ENCODE results near the gene PARM1. TPM values are rescaled to one million over a fixed set of nuclear protein-coding genes. Genes with fewer than 3 reads are reported as not detected.

Gene PARM1
- total RNA-seq, 1 donor from 2014 or later: not detected

DNA sequence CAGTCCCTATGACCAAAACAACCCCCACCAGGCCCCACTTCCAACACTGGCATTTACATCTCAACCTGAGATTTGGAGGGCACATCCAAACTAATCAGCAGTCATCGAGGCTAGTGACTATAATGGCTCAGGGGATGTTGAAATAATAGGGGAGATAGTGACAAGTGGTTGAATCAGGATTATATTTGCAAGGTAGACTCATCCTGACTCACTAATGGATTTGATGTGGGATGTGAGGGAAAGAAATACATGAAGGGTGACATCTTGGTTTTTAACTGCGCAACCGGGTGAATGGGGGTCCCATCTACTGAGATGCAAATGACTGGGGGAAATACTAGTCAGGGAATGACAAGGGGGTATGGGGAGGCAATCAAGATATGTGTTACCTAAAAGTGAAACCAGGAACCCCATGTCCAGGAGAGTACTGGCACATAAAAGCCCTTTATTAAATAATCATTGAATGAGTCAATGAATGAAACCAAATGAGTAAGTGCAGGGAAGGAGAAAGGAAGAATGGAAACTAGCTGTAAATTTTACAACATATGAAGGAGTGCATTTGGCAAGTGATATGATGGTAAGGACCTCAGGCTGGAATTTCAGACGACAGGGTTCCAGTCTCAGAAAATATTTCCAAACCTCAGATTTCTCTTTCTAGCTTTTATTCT lies 78.3 kb downstream of the PARM1 start:
- TF ChIP-seq, protein P1, sequence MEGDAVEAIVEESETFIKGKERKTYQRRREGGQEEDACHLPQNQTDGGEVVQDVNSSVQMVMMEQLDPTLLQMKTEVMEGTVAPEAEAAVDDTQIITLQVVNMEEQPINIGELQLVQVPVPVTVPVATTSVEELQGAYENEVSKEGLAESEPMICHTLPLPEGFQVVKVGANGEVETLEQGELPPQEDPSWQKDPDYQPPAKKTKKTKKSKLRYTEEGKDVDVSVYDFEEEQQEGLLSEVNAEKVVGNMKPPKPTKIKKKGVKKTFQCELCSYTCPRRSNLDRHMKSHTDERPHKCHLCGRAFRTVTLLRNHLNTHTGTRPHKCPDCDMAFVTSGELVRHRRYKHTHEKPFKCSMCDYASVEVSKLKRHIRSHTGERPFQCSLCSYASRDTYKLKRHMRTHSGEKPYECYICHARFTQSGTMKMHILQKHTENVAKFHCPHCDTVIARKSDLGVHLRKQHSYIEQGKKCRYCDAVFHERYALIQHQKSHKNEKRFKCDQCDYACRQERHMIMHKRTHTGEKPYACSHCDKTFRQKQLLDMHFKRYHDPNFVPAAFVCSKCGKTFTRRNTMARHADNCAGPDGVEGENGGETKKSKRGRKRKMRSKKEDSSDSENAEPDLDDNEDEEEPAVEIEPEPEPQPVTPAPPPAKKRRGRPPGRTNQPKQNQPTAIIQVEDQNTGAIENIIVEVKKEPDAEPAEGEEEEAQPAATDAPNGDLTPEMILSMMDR (IDR thresholded peaks at IDR 0.05; ENCODE audit: insufficient read depth, low read length, severe bottlenecking): no peak
- Histone ChIP-seq H3K36me3 (ENCODE audit: control insufficient read depth, insufficient read depth, low read length) (no peaks in the 10 kb centered on the region), H3K27me3 (ENCODE audit: control insufficient read depth, insufficient read depth, low read length) (no peaks in the 10 kb centered on the region), H3K4me3 (ENCODE audit: low read depth, low read length) (no peak overlapping the region)
- peak; percentile 59 for DNase-seq (ENCODE audit: low read depth)
- FAIRE-seq: no peak

DNA sequence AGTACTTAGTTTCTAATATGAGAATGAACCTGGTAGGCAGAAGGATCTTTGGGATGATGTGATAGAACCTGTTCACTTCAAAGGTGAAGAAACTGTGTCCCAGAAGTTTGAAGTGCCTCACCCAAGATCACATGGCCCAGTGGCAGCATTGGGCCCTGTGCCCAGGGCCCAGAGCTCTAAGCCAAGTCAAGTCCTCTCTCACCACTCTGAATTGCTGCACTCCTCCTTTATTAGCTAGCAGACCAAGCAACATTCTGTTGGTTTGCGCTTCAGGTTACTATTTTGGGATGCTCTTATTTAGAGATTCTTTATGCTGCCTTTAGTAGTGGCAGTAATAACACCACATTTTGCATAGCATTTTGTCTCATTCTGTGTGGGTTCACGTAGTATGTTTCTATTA lies 82.7 kb downstream of the PARM1 start:
- Histone ChIP-seq H3K27me3 (ENCODE audit: control insufficient read depth, insufficient read depth, low read length) (no peaks in the 10 kb centered on the region), H3K4me3 (ENCODE audit: low read depth, low read length) (no peak overlapping the region), H3K36me3 (ENCODE audit: control insufficient read depth, insufficient read depth, low read length) (no peaks in the 10 kb centered on the region)
- no peak for DNase-seq (ENCODE audit: low read depth)
- TF ChIP-seq, protein P1 (IDR thresholded peaks at IDR 0.05; ENCODE audit: insufficient read depth, low read length, severe bottlenecking): no peak
- FAIRE-seq: no peak

DNA sequence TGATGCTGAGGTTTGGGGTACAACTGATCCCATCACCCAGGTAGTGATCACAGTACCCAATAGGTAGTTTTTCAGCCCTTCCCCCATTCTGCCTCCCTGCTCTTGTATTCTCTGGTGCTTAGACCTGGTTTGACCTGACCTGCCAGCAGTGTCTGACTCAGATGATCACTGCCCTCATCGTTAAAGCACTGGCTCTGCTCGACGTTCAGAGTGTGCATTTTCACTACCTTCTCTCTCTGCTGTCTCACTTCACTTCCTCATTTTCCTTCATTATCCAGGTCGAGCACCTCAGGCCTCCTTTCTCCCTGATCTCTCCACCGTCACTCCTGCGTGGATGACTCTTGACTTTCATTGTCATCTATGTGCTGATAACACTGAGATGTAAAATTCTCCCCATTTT lies 83.6 kb downstream of the PARM1 start:
- no peaks in the 10 kb centered on the region for H3K27me3 ChIP-seq (ENCODE audit: control insufficient read depth, insufficient read depth, low read length)
- no peak for FAIRE-seq
- DNase-seq (ENCODE audit: low read depth): no peak
- H3K4me3 ChIP-seq (ENCODE audit: low read depth, low read length): no peak overlapping the region
- TF ChIP-seq, protein P1 (IDR thresholded peaks at IDR 0.05; ENCODE audit: insufficient read depth, low read length, severe bottlenecking): no peak
- H3K36me3 ChIP-seq (ENCODE audit: control insufficient read depth, insufficient read depth, low read length): no peaks in the 10 kb centered on the region

DNA sequence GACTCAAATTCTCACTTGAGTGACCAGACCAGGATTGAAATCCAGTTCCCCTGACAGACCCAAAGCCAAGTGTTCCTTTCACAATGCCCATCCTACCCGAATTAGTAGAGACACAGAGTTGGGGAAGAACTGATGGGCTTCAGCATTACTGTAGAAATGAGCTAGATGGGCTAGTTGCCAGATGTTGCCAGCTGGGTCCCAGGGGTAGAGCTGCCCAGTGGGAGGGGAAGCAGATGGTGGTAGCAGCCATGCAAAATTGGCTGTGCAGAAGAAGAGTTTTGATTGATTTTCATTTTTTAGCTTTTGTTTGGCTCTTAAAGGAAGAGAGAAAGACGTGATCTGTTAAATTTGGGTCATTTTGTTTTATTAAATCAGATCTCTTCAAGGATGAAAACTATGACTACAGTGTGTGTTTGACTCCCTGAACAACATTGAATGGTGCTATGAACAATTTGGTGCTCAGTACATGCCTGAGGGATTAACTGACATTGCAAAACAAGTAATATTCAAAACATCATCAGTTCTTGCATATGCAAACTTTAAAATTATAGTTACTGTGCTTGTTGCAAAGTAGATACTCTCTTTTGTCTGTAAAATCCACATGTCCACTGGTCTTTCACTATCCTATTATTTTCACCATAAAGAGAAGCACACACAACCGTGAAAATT lies 86.0 kb downstream of the PARM1 start:
- TF ChIP-seq, protein P1 (IDR thresholded peaks at IDR 0.05; ENCODE audit: insufficient read depth, low read length, severe bottlenecking): no peak
- DNase-seq (ENCODE audit: low read depth): no peak
- H3K4me3 ChIP-seq (ENCODE audit: low read depth, low read length): no peak overlapping the region
- no peaks in the 10 kb centered on the region for H3K27me3 ChIP-seq (ENCODE audit: control insufficient read depth, insufficient read depth, low read length)
- no peaks in the 10 kb centered on the region for H3K36me3 ChIP-seq (ENCODE audit: control insufficient read depth, insufficient read depth, low read length)
- FAIRE-seq: no peak

DNA sequence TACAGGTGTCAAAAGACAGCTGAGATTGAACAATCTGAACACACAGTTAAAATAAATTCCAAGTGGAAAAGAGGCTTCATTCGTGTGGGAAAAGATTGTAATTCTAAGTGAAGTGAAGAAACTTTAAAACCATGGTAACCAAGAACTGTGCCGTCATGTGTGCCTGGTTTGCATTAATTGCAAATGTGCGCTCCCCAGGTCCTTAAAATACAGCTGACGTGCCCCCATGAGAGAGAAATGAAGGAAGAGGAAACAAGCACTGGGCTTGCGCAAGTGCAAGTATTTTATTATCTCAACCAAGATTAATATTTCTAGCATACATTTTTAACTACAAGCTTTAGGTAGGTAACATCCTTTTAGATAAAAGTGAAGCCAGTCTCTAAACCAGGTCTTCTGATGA lies 92.5 kb downstream of the PARM1 start:
- Histone ChIP-seq H3K4me3 (ENCODE audit: low read depth, low read length) (no peak overlapping the region), H3K36me3 (ENCODE audit: control insufficient read depth, insufficient read depth, low read length) (no peaks in the 10 kb centered on the region)
- FAIRE-seq: no peak

More for the DNA sequence above, 92.5 kb downstream of the PARM1 start:
- peaks cover 2% of the 10 kb centered on the region for H3K27me3 ChIP-seq (ENCODE audit: control insufficient read depth, insufficient read depth, low read length)
- TF ChIP-seq, protein P1 (IDR thresholded peaks at IDR 0.05; ENCODE audit: insufficient read depth, low read length, severe bottlenecking): no peak
- no peak for DNase-seq (ENCODE audit: low read depth)
